Measurements from ENCODE around the gene OR1N1.

GRCh38 chr9:122536134-122536533 lies 9.0 kb upstream of the OR1N1 start:
- TF ChIP-seq CTCF (IDR thresholded peaks at IDR 0.05) (no peak), POLR2A (IDR thresholded peaks at IDR 0.05; ENCODE audit: low read depth) (no peak), POLR2AphosphoS5 (IDR thresholded peaks at IDR 0.05) (no peak), EP300 (IDR thresholded peaks at IDR 0.05) (no peak)

Data from esophagus muscularis mucosa (tissue), 4 donors.